Measurements from ENCODE around the gene C2orf80. TPM values are rescaled to one million over a fixed set of nuclear protein-coding genes. Genes with fewer than 3 reads are reported as not detected.

The C2orf80 gene
- total and polyA plus RNA-seq, 3 donors from 2014 or later = not detected

DNA sequence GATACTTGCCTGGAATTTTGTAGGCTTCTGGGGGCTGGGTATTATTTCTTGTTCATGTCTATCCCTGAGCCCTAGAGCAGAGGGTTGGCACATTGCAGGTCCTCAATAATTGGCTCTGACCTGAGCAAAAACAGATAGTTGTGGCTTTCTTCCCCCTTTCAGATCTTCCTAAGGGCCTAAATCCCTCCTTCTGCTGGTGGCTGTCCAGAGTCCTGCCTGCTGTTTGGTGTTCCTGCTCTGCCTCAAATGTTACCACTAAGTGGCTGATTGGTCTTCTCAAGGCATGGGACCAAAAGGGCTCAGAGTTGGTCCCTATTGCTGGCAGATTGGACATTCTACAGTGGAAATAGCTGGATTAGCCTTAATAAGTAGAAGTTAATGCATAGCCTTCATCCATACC, 42.8 kb downstream of the C2orf80 start:
- H3K27me3 ChIP-seq = no peaks in the 10 kb centered on the region
- H3K9me3 ChIP-seq = no peaks in the 10 kb centered on the region
- intact Hi-C loops (cut with DNase I; ENCODE audit: low total_unique reads) = no loop called here
- H3K4me1 ChIP-seq = no peaks in the 10 kb centered on the region
- DNase-seq = no peak
- H3K27ac ChIP-seq = no peak overlapping the region
- H3K4me3 ChIP-seq = no peak overlapping the region
- H3K36me3 ChIP-seq (ENCODE audit: low read depth, missing control alignments) = no peaks in the 10 kb centered on the region
- TF ChIP-seq CTCF (IDR thresholded peaks at IDR 0.05) = no peak
- TF ChIP-seq POLR2A (IDR thresholded peaks at IDR 0.05) = no peak

- intact Hi-C loops (cut with DNase I; ENCODE audit: low total_unique reads) = no loop called here
- no peak within 1 kb of the TSS for H3K4me3 ChIP-seq
- DNase-seq = no peak
- no peaks in the 10 kb centered on the region for H3K36me3 ChIP-seq (ENCODE audit: low read depth, missing control alignments)
- H3K4me1 ChIP-seq = no peaks in the 10 kb centered on the region
- TF ChIP-seq CTCF (IDR thresholded peaks at IDR 0.05) (no peak), POLR2A (IDR thresholded peaks at IDR 0.05) (no peak)
- 73 to 76% methylated on average over 6 of the region's 6 CpGs for WGBS, 2 donors
- H3K9me3 ChIP-seq = no peaks in the 10 kb centered on the region
- H3K27ac ChIP-seq = no peak within 1 kb of the TSS
- H3K27me3 ChIP-seq = no peaks in the 10 kb centered on the region
These were observed 43.8 kb downstream of the C2orf80 start, which contains the start of gene CRYGB for GRCh38 chr2:208146006-208146405. CRYGB (minus strand) TSS chr2:208146158; CDS start chr2:208146120, 38 bp downstream.

DNA sequence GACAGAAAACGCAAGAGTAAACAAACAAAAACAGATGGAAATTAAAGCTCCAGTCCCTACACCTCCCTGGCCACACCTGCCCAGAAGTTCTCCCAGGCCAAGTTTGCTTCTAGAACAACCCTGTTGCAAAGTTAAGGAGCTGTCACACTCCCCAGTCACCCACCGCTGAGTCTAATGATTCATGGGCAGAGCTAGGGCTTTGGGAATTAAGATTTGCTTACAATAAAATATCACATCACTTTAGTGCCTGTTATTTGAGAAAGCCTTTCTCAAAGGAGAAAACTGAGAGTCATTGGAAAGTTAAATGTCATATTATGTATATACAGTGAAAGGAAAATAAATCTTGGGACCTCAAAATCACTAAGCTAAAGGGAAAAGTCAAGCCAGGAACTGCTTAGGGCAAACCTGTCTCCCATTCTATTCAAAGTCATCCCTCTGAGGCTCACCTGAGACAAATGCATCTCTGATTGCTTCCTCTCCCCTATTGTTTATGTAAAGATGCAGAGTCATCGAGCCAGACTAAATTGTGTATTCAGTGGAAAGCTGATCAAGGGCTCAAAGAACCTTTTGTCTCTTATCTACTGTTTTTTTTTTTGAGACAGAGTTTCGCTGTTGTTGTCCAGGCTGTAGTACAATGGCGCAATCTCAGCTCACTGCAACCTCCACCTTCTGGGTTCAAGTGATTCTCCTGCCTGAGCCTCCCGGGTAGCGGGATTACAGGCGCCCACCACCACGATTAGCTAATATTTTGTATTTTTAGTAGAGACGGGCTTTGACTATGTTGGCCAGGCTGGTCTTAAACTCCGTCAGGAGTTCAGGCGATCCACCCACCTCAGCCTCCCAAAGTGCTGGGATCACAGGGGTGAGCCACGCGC, 46.7 kb downstream of the C2orf80 start:
- no peaks in the 10 kb centered on the region for H3K36me3 ChIP-seq (ENCODE audit: low read depth, missing control alignments)
- H3K27ac ChIP-seq = no peak overlapping the region
- no peaks in the 10 kb centered on the region for H3K9me3 ChIP-seq
- WGBS, 2 donors = 50 to 72% methylated on average over 9 to 14 of the region's 14 CpGs
- intact Hi-C loops (cut with DNase I; ENCODE audit: low total_unique reads) = no loop called here
- no peak for TF ChIP-seq CTCF (IDR thresholded peaks at IDR 0.05)
- no peak for TF ChIP-seq POLR2A (IDR thresholded peaks at IDR 0.05)
- no peaks in the 10 kb centered on the region for H3K4me1 ChIP-seq
- no peak for DNase-seq
- H3K4me3 ChIP-seq = no peak overlapping the region
- H3K27me3 ChIP-seq = no peaks in the 10 kb centered on the region

- H3K4me3 ChIP-seq = no peak overlapping the region
- DNase-seq = no peak
- intact Hi-C loops (cut with DNase I; ENCODE audit: low total_unique reads) = no loop called here
- TF ChIP-seq CTCF (IDR thresholded peaks at IDR 0.05) (no peak), POLR2A (IDR thresholded peaks at IDR 0.05) (no peak)
- no peaks in the 10 kb centered on the region for H3K36me3 ChIP-seq (ENCODE audit: low read depth, missing control alignments)
- no peaks in the 10 kb centered on the region for H3K4me1 ChIP-seq
- 49 to 51% methylated on average over 8 of the region's 8 CpGs for WGBS, 2 donors
- no peaks in the 10 kb centered on the region for H3K27me3 ChIP-seq
- H3K27ac ChIP-seq = no peak overlapping the region
- no peaks in the 10 kb centered on the region for H3K9me3 ChIP-seq
These were observed 47.4 kb downstream of the C2orf80 start for GRCh38 chr2:208142240-208142924.
